A673 (cell line): ENCODE measurements around the gene TRIP13. TPM values are rescaled to one million over a fixed set of nuclear protein-coding genes. Genes with fewer than 3 reads are reported as not detected.
"Not testable (repeated sequence)": the region's sequence is repeated elsewhere in the genome, so short reads cannot be mapped to it uniquely, and the experiment has no call there.

ENCODE experiments used
- BruUV-seq: library from RNA; stranded (reverse); fragments of 400-500 nt; replicated peaks from 2 replicates; lab custom pipeline; 2021; lab: Mats Ljungman, UMichigan
- CTCF ChIA-PET: fragments of 300-600 bp; sonication (Branson Sonifier 250); formaldehyde crosslinking; loops from one replicate; lab custom pipeline; 2022; ENCODE audit warnings: antibody characterized with exemption; lab: Charles Lee
- POLR2A ChIA-PET: fragments of 300-600 bp; sonication (Branson Sonifier 250); formaldehyde crosslinking; loops from one replicate; lab custom pipeline; 2022; ENCODE audit warnings: antibody characterized with exemption; ENCODE audit not compliant: low non-redundant PET; lab: Charles Lee
- DNase-seq: peaks from one replicate; pipeline ENCODE4 v3.0.0-alpha.2; 2015; ENCODE audit warnings: low spot score
- H3K27ac ChIP-seq: fragments of 200-600 bp; sonication (generic); 2 replicates; pipeline ENCODE4 v1.5.1; 2016; ENCODE audit warnings: mixed run types, low read depth, mild to moderate bottlenecking, mixed read lengths, antibody characterized with exemption, low read length; ENCODE audit not compliant: poor library complexity, severe bottlenecking
- H3K27me3 ChIP-seq: fragments of 200-600 bp; sonication (generic); replicated peaks from 2 replicates; pipeline ENCODE4 v1.6.1; 2017; ENCODE audit warnings: mixed run types, low read depth, mild to moderate bottlenecking, mixed read lengths, antibody characterized with exemption, low read length; ENCODE audit not compliant: insufficient read depth, poor library complexity
- H3K36me3 ChIP-seq: fragments of 200-600 bp; sonication (generic); 2 replicates; pipeline ENCODE4 v1.6.1; 2016; ENCODE audit warnings: mixed run types, mild to moderate bottlenecking, mixed read lengths, antibody characterized with exemption, low read length; ENCODE audit not compliant: insufficient read depth, poor library complexity, severe bottlenecking
- H3K4me1 ChIP-seq: fragments of 200-600 bp; sonication (generic); 2 replicates; pipeline ENCODE4 v1.6.1; 2017; ENCODE audit warnings: mixed run types, mild to moderate bottlenecking, mixed read lengths, antibody characterized with exemption, low read length; ENCODE audit not compliant: insufficient read depth, poor library complexity, severe bottlenecking
- H3K4me3 ChIP-seq: fragments of 200-600 bp; sonication (generic); 2 replicates; pipeline ENCODE4 v1.5.1; 2016; ENCODE audit warnings: low read depth, mixed run types, mild to moderate bottlenecking, mixed read lengths, low read length; ENCODE audit not compliant: poor library complexity, severe bottlenecking
- H3K9me3 ChIP-seq: fragments of 200-600 bp; sonication (generic); 2 replicates; pipeline ENCODE4 v1.6.1; 2016; ENCODE audit warnings: mixed run types, low read depth, mild to moderate bottlenecking, mixed read lengths, antibody characterized with exemption, low read length; ENCODE audit not compliant: poor library complexity, severe bottlenecking
- CTCF ChIP-seq: fragments of 300-800, 200-600 bp; sonication (generic); conservative IDR thresholded peaks from 2 replicates; pipeline ENCODE4 v1.5.1; 2017; ENCODE audit warnings: low read depth, mild to moderate bottlenecking, antibody characterized with exemption, low read length, moderate library complexity, mixed read lengths
- EZH2 ChIP-seq: fragments of 200-600 bp; sonication (generic); IDR thresholded peaks from 2 replicates; pipeline ENCODE4 v1.6.1; 2017; ENCODE audit warnings: borderline replicate concordance, low read depth, mild to moderate bottlenecking, mixed read lengths, antibody characterized with exemption, low read length; ENCODE audit not compliant: poor library complexity, severe bottlenecking
- intact Hi-C: fragments of 100-400 bp; cut with micrococcal nuclease; formaldehyde crosslinking; loops from one replicate; pipeline ENCODE4 v1.10.0; 2022; ENCODE audit not compliant: unreplicated experiment
- total RNA-seq: library from RNA; stranded (reverse); gene quantifications from 2 replicates; pipeline ENCODE4 v1.2.3, GENCODE V29; 2021

Gene TRIP13
- total RNA-seq, 1 experiment from 2014 or later = 69.1 TPM

GRCh38 chr5:851553-851952, 41.1 kb upstream of the TRIP13 start:
- no TSS peak for BruUV-seq
- intact Hi-C loops = no loop called here
- Histone ChIP-seq H3K9me3 (no peaks in the 10 kb centered on the region), H3K27me3 (no peaks in the 10 kb centered on the region), H3K36me3 (no peaks in the 10 kb centered on the region), H3K27ac (no peak overlapping the region), H3K4me3 (no peak overlapping the region), H3K4me1 (no peaks in the 10 kb centered on the region)
- ChIA-PET POLR2A (no interaction called here), CTCF (no interaction called here)
- TF ChIP-seq CTCF (no peak), EZH2 (no peak)
- DNase-seq = no peak

GRCh38 chr5:852018-852417, 40.7 kb upstream of the TRIP13 start:
- TF ChIP-seq CTCF = no peak
- TF ChIP-seq EZH2 = no peak
- no peaks in the 10 kb centered on the region for H3K9me3 ChIP-seq
- H3K4me1 ChIP-seq = no peaks in the 10 kb centered on the region
- CTCF ChIA-PET = no interaction called here
- no peaks in the 10 kb centered on the region for H3K36me3 ChIP-seq
- intact Hi-C loops = no loop called here
- H3K4me3 ChIP-seq = no peak overlapping the region
- H3K27me3 ChIP-seq = no peaks in the 10 kb centered on the region
- no peak overlapping the region for H3K27ac ChIP-seq
- no peak for DNase-seq
- POLR2A ChIA-PET = no interaction called here
- no TSS peak for BruUV-seq

- Histone ChIP-seq H3K9me3 (no peaks in the 10 kb centered on the region), H3K4me3 (no peak overlapping the region), H3K36me3 (no peaks in the 10 kb centered on the region), H3K27ac (no peak overlapping the region), H3K27me3 (no peaks in the 10 kb centered on the region), H3K4me1 (no peaks in the 10 kb centered on the region)
- DNase-seq = no peak
- POLR2A ChIA-PET = no interaction called here
- intact Hi-C loops = no loop called here
- CTCF ChIA-PET = no interaction called here
- no TSS peak for BruUV-seq
- TF ChIP-seq CTCF = no peak
- no peak for TF ChIP-seq EZH2
These were observed 40.0 kb upstream of the TRIP13 start for GRCh38 chr5:852431-853401.

DNA sequence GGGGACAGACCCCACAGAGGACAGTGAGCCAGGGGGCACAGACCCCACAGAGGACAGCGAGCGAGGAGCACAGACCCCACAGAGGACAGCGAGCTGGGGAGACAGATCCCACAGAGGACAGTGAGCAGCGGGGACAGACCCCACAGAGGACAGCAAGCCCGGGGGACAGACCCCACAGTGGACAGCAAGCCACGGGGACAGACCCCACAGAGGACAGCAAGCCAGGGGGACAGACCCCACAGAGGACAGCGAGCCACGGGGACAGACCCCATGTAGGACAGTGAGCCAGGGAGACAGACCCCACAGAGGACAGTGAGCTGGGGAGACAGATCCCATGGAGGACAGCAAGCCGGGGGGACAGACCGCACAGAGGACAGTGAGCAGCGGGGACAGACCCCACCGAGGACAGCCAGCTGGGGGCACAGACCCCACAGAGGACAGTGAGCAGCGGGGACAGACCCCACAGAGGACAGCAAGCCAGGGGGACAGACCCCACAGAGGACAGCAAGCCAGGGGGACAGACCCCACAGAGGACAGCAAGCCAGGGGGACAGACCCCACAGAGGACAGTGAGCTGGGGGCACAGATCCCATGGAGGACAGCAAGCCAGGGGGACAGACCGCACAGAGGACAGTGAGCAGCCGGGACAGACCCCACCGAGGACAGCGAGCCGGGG, 39.1 kb upstream of the TRIP13 start:
- intact Hi-C loops, CTCF ChIA-PET: not testable (repeated sequence)

More for the DNA sequence above, 39.1 kb upstream of the TRIP13 start:
- BruUV-seq, H3K27me3 ChIP-seq, DNase-seq, POLR2A ChIA-PET, H3K27ac ChIP-seq, H3K9me3 ChIP-seq, H3K4me1 ChIP-seq, H3K36me3 ChIP-seq, H3K4me3 ChIP-seq: not testable (repeated sequence)
